Measurements from ENCODE around the gene DCC. TPM values are rescaled to one million over a fixed set of nuclear protein-coding genes. Genes with fewer than 3 reads are reported as not detected.
A peak's percentile ranks its signal among the peaks of the same experiment; 100 is the strongest.
"Not testable (repeated sequence)": the region's sequence is repeated elsewhere in the genome, so short reads cannot be mapped to it uniquely, and the experiment has no call there.

Gene DCC
- polyA plus RNA-seq, 3 donors, result 4.0 to 8.0 (median 5.8) TPM

GRCh38 chr18:53496028-53496427, 1156.0 kb downstream of the DCC start:
- no peak for DNase-seq

GRCh38 chr18:53503914-53504441, 1164.0 kb downstream of the DCC start:
- peak; percentile 19 for DNase-seq

GRCh38 chr18:53508529-53508928, 1168.5 kb downstream of the DCC start:
- no peak for DNase-seq

GRCh38 chr18:53509886-53510285, 1169.9 kb downstream of the DCC start:
- DNase-seq, result no peak

GRCh38 chr18:53511725-53512124, 1171.7 kb downstream of the DCC start:
- DNase-seq, result not testable (repeated sequence)

- no peak for DNase-seq
These were observed 1181.1 kb downstream of the DCC start for GRCh38 chr18:53521068-53521467.

GRCh38 chr18:53526101-53526870, 1186.3 kb downstream of the DCC start:
- DNase-seq, result no peak

- no peak for DNase-seq
These were observed 1187.4 kb downstream of the DCC start for GRCh38 chr18:53527365-53527764.

- DNase-seq, result no peak
These were observed 1191.2 kb downstream of the DCC start for GRCh38 chr18:53531187-53531586.

GRCh38 chr18:53531896-53532295, 1191.9 kb downstream of the DCC start:
- DNase-seq, result no peak

GRCh38 chr18:53534203-53534602, 1194.2 kb downstream of the DCC start:
- no peak for DNase-seq

- DNase-seq, result no peak
These were observed 1194.7 kb downstream of the DCC start for GRCh38 chr18:53534695-53535094.

GRCh38 chr18:53536908-53537307, 1196.9 kb downstream of the DCC start:
- DNase-seq, result no peak

- DNase-seq, result no peak
These were observed 1201.9 kb downstream of the DCC start for GRCh38 chr18:53541924-53542323.

GRCh38 chr18:53543711-53544110, 1203.7 kb downstream of the DCC start:
- no peak for DNase-seq

- DNase-seq, result no peak
These were observed 1204.9 kb downstream of the DCC start for GRCh38 chr18:53544917-53545316.

GRCh38 chr18:53551868-53552426, 1212.0 kb downstream of the DCC start:
- DNase-seq, result peak; percentile 64

- no peak for DNase-seq
These were observed 1213.0 kb downstream of the DCC start for GRCh38 chr18:53553030-53553429.

- no peak for DNase-seq
These were observed 1216.5 kb downstream of the DCC start for GRCh38 chr18:53556450-53556849.

- no peak for DNase-seq
These were observed 1220.5 kb downstream of the DCC start for GRCh38 chr18:53560546-53560945.

GRCh38 chr18:53566626-53567025, 1226.6 kb downstream of the DCC start:
- no peak for DNase-seq

- DNase-seq, result peak; percentile 20
These were observed 1228.1 kb downstream of the DCC start for GRCh38 chr18:53567929-53568574.
